Lung microvascular endothelial cell (primary cell): ENCODE results near the gene RNF186. TPM values are rescaled to one million over a fixed set of nuclear protein-coding genes. Genes with fewer than 3 reads are reported as not detected.

Experiments
- DNase-seq, 2 donors: peaks; one replicate each; pipeline versions ENCODE4 v3.0.0 to v3.0.0-alpha.2; 2010; ENCODE audit warnings: low read depth in 2 of 2
- total RNA-seq: library from RNA; depleted of rRNA; stranded (reverse); fragments of >200 nt; gene quantifications from 2 replicates; pipeline ENCODE4 v1.2.1, GENCODE V29; 2014

The RNF186 gene
- total RNA-seq, 1 donor from 2014 or later, result not detected

GRCh38 chr1:19764848-19765247 lies 50.2 kb downstream of the RNF186 start:
- DNase-seq, result no peak

Other genes starting within 250 kb of the RNF186 start
- 92.8 and 199 TPM in 2 replicates for gene NBL1, start 171.0 kb downstream of the RNF186 start, total RNA-seq
- not detected in 2 replicates for gene HTR6, start 150.4 kb downstream of the RNF186 start, total RNA-seq
- gene TMCO4, start 15.4 kb downstream of the RNF186 start, total RNA-seq, result 6.1 and 7.3 TPM in 2 replicates
- 2.2 and 2.6 TPM in 2 replicates for gene OTUD3, start 67.1 kb upstream of the RNF186 start, total RNA-seq
- gene PLA2G2E, start 108.3 kb upstream of the RNF186 start, total RNA-seq, result not detected in 2 replicates
- not detected in 2 replicates for gene PLA2G2A, start 164.3 kb upstream of the RNF186 start, total RNA-seq